NCI-H2107 treated with DMSO at 0.1 percent for 48 hours (cell line): ENCODE data around the gene FIP1L1.
"Not testable (repeated sequence)": the region's sequence is repeated elsewhere in the genome, so short reads cannot be mapped to it uniquely, and the experiment has no call there.

Source experiments
- DNase-seq: peaks from one replicate; lab custom pipeline; 2025; ENCODE audit not compliant: unreplicated experiment; lab: John Stamatoyannopoulos, UW

The FIP1L1 gene

GRCh38 chr4:53465891-53466290, 88.5 kb downstream of the FIP1L1 start:
- DNase-seq: no peak

GRCh38 chr4:53466576-53466975, 89.1 kb downstream of the FIP1L1 start:
- not testable (repeated sequence) for DNase-seq

DNA sequence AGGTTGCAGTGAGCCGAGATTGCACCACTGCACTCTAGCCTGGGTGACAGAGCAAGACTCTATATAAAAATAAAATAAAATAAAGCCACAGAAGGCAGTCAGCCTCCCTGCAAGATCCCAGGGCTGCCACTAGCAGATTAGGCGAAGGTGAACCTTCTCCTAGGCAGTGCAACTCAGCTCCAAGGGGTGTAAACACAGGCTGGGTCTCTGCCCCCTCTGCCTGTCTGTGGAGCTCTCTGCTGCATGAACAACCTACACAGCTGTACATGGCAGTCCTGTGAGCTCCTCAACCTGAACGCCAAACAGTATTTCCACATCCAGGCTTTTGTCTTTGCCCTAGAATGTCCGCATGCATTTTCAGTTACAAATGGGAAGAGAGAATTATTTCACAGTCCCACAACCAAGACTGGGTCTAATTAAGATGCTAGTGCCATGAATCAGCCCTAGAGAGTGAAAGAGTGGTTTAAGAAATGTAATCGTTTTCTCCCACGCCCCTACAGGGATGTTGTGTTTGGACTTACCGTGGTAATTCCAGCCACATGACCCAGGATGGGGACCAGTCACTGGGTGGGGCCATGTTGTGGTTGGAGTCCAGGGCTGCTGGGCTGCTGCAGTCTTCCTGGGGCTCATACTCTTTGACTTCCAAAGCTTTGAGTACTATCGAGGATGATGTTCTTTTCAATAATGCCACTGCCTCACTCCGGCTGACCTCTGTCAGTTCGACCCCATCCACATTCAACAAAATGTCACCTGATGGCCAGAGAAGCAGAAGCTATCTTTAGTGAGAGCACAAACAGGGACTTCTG, 99.0 kb downstream of the FIP1L1 start:
- DNase-seq: no peak

DNA sequence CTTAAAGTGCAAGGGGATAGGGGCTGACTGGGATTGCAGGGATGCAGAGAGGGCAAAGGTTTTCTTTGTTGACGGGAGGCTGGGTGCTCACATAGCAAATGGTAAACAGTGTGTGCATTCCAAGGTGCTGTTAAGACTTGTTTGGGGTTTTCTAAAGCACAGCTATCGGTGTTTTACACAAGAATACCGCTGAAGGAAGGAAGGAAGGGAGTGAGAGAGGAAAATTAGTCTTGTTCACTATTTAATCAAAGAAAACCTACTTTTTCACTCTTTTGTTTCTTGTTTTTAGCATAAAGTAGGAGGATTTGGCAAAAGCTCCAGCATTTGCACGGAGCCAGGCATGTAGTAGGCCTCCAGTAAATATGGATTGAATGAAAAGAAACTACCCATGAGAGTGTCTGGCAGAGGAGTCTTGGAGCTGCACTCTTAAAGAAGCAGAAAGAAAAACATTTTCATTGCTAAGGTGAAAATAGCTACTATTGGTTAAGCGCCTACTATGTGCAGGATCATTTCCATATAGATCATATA, 99.7 kb downstream of the FIP1L1 start:
- DNase-seq: no peak

GRCh38 chr4:53477636-53478035, 100.2 kb downstream of the FIP1L1 start:
- no peak for DNase-seq

- no peak for DNase-seq
Measured at GRCh38 chr4:53478671-53479456, 101.4 kb downstream of the FIP1L1 start.

- no peak for DNase-seq
Measured at GRCh38 chr4:53479736-53480525, 102.5 kb downstream of the FIP1L1 start.

DNA sequence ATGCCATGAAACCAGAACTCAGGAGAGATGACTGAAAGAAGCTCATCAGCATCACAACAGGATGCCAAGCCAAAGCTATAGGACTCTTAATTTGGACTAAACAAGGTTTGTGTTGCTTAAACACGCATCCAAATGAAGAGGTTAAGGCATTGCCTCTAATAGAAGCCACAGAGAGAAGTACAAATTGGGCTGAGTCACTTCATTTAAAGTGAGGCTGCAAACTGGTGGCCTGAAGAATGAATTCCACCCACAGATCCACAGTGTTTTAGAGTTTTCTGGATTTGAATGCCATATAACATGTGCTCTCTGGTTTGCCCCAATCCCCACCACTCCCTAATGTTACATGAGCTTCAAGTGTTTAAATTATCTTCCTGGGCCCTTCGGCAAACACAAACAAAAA, 103.5 kb downstream of the FIP1L1 start:
- no peak for DNase-seq

GRCh38 chr4:53481586-53481985, 104.1 kb downstream of the FIP1L1 start:
- DNase-seq: no peak

- DNase-seq: no peak
Measured at GRCh38 chr4:53483250-53483649, 105.8 kb downstream of the FIP1L1 start.

DNA sequence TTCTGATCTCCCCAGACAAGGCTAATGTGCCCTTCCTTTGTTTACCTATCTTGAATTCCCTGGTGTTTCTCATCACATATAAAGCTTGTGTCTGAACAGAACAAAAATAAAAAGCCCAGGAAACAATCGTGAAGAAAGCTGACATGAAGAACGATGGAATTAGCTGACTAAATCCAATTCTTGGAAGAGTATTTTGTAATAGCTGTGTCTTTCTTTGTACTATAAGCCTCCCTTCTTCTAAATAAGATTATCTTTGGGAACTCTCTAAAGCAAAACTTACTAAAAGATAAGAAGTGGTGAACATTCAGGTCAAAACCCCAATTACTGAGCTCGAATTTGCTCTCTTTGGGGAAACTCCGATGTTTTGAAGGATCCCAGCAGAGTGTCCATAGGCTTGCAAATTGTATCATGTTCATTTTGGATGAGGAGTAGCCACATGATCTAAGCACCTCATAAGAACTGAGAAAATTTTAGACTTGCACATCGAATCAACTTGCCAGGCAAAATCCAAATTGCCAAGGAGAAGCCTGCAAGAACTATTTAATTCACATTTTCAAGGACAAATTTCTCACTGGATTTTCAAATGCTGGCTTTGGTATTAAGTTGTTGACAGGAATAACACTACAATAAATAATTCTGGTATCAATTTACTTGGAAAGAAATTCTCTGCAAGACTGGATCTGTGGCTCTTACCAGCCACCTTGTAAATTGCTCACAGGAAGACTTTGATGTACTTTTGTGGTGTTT, 107.6 kb downstream of the FIP1L1 start:
- no peak for DNase-seq

- DNase-seq: no peak
Measured at GRCh38 chr4:53485658-53486040, 108.2 kb downstream of the FIP1L1 start.

GRCh38 chr4:53487766-53488165, 110.3 kb downstream of the FIP1L1 start:
- DNase-seq: no peak

DNA sequence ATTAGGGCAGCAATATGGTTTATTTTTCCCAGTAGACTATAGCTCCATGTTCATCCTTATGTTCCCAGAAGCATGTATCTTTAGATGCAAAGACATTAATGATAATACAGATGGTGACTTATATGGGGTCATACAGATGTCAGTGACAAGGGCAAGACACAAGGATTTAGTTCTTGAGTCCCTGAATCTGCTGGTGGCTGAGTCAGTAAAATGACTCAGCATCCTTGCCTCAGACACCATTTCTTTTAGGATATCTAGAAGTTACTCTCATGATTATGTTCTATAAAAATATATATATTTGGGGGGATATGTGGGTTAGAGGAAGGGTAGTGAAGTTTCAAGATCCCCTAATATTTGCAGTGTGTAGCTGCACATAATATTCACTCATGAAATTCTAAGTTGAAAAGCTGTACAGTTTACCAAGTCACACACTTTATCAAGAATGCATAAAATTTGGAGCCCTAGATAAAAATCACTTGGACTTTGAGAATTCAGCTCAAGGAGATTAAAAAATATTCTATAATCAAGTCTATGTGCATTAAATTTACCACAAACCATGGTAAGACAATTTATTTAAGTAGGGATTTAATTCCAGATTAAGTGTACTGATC, 111.9 kb downstream of the FIP1L1 start:
- no peak for DNase-seq

DNA sequence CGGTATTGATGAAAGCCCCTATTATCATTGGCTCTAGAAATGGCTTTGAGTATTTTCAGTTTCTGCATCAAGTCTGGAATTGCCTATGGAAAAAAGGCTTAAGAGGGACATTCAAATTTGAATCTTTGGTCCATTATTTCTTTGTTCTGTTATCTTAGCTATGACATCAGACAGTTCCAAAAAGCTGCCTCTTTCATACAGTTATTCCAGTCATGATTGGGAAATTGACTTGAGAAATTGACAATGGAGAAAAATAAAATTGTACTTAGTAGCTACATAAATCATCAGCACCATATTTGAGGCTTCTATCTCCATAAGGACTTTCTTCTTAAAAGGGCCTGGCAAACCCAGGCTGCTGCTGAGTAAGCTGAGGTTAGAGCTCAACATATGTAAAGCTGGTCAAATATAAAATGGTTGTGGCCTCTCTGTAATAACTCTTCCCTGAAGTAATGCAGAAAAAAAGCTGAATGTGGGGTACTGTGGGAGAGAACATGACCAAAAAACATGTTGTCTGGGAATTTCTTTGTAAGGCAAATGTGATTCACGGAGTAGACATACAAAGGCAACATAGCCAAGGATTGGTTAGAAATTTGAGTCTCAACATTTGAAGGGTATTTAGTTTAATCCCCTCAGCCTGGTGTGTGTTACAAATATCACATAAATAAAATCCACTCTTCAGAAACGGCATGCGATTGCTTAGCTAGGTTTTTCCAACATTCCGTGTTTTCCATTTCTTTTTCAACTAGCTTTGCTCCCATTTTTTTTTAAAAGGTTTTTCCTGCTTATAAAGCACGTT, 112.9 kb downstream of the FIP1L1 start:
- DNase-seq: no peak

DNA sequence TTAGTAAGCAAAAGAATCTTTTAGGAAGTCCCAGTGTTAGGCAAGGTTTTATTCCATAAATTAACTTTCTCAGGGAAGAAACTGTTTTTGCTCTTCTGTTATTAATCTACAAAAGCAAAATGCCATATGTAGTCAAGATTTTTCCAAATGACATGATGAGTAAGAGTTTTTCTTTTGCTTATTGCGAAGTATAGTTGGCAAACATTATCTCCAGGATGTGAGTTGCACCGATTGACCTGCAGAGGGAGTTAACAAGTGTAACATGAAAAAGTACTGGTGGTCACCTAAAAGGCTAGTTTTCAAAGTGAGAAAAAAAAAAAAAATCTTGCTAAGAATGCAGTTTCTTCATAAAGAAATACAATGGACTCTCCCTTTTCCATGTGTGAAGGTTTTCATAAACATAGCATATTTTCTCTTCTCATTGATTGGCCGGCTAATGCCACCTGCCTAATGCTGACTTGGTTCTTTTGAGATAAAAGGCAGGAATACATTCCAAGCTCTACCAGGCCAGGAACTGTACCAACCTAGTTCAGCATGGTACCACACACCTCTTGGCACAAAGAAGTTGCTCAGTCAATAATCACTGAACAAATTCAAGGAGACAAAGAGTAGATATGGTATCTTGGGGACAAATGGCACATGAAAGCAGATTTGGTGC, 113.7 kb downstream of the FIP1L1 start:
- no peak for DNase-seq

- no peak for DNase-seq
Measured at GRCh38 chr4:53494851-53495250, 117.4 kb downstream of the FIP1L1 start.

- no peak for DNase-seq
Measured at GRCh38 chr4:53497487-53498244, 120.2 kb downstream of the FIP1L1 start.
